COLO668 (cell line): ENCODE measurements around the gene CYBB.
"Not testable (repeated sequence)": the region's sequence is repeated elsewhere in the genome, so short reads cannot be mapped to it uniquely, and the experiment has no call there.

Experiments used
- DNase-seq: peaks from one replicate; lab custom pipeline; 2025; ENCODE audit not compliant: unreplicated experiment; lab: John Stamatoyannopoulos, UW

Gene CYBB

GRCh38 chrX:37779857-37780256 lies at the start of gene CYBB:
CYBB (plus strand) TSS chrX:37780059; CDS start chrX:37780078, 19 bp downstream.
- no peak for DNase-seq

- DNase-seq, result peak; percentile 70
Measured at GRCh38 chrX:37745354-37745753, 34.5 kb upstream of the CYBB start.

GRCh38 chrX:37745835-37746217 lies 34.0 kb upstream of the CYBB start:
- DNase-seq, result no peak

DNA sequence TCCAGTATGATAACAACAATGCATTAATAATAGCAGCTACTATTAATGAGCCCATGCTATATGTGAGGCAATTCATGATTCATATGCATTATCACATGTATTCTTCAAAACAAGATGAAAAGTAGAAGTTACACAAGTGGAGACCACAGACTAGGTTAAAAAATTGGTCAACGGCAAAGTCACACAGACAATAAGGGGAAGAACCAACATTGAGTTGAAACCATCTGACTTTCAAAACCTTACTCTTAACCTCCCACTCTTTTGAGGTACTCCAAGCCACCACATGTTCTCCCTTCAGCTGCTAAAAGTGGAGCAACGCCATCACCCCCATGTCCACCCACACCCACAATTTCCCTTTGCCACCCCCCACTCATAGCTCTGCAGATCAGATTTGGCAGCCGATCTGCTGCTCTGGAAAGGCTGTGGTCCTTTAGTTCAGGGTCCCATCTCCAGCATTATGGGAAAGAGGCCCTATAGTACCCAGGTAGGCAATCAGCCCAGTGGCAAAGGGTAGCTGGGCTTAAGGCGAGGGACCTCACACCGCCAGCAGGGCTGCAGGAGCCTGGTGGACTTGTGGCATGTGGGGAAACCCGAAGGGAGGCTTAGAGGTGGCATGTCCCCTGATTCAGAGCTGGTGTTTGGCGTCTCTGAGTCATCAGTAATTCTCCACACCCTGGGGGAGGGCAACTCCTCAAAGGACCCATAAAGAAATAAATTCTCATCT lies 33.5 kb upstream of the CYBB start:
- DNase-seq, result no peak

- no peak for DNase-seq
Measured at GRCh38 chrX:37746951-37747350, 32.9 kb upstream of the CYBB start.

GRCh38 chrX:37752281-37752680 lies 27.6 kb upstream of the CYBB start:
- DNase-seq, result no peak

GRCh38 chrX:37752936-37753335 lies 26.9 kb upstream of the CYBB start:
- DNase-seq, result no peak

GRCh38 chrX:37753384-37753783 lies 26.5 kb upstream of the CYBB start:
- no peak for DNase-seq

DNA sequence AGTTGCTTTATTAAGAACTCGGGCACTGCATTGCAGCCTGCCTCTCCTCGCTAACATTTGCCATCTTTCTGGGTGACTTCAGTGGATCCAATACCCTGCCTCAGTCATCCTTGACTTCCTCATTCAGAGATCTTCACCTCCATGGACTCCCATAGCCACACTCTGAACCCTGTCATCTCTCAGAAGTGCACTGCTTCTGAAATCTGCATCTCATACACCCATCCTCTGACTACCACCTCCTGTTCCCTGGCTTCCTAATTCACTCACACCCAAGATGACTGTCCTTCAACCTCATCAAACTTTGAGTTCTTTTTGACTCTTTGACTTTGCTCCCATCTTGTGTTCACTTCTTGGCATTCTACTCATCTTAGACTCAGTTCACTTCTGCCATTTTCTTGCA lies 25.3 kb upstream of the CYBB start:
- DNase-seq, result no peak

DNA sequence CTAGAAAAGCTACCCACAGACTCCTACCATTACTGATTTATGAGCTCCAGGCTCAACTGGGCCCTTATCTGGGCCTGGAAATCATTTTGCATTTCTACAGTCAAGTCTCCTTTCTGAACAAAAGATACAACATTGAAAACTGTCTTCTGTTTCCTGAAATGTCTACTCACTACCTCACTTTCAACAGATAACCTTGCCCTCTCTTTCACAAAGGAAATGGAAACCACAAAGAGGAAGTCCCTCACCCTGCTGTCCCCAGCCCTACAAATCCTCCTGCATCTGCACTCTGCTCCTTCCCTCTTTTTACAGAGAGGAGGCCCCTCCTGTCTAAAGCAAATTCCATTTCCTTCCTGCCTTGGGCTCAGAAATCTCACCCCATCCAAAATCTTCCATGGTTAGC lies 24.8 kb upstream of the CYBB start:
- no peak for DNase-seq

DNA sequence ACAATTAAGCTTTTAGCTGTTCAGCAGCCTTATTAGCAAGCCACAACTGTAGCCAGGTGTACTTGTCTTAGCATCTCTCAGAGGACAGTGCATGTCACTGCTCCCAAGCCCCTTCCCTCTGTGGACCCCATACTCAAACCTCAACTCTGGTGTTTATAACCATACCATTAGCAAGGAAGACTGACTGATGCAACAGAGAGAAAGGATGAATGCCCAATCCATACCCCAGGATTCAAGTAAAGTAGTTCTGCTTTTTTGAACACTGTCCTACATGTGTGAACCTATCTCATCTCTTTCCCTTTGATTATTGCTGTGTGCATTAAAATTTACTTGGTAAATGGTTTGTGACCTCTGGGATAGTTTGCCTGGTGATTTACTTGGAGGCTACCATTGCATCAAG lies 22.8 kb upstream of the CYBB start:
- DNase-seq, result no peak

- DNase-seq, result no peak
Measured at GRCh38 chrX:37759351-37759750, 20.5 kb upstream of the CYBB start.

DNA sequence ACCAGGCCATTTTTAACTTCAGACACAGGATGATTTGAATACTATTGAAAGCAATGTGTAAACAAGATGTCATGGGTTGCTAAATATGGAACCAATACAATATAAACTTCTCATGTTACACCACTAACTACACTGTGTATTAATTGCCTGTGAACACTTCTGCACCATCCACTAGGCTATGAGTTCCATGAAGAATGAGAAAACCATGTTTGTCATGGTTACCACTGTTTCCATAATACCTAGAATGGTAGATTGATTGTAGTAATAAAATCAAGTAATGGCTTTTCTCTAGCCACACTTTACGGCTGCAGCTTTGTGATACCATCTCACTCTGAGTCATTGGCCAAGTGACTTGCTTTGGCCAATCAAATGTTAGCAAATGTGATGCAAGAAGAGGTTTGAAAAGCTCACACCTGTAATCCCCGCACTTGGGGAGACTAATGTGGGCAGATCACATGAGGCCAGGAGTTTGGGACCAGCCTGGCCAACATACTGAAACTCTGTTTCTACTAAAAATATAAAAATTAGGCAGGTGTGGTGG lies 19.9 kb upstream of the CYBB start:
- DNase-seq, result peak; percentile 6

GRCh38 chrX:37763400-37763799 lies 16.5 kb upstream of the CYBB start:
- no peak for DNase-seq

DNA sequence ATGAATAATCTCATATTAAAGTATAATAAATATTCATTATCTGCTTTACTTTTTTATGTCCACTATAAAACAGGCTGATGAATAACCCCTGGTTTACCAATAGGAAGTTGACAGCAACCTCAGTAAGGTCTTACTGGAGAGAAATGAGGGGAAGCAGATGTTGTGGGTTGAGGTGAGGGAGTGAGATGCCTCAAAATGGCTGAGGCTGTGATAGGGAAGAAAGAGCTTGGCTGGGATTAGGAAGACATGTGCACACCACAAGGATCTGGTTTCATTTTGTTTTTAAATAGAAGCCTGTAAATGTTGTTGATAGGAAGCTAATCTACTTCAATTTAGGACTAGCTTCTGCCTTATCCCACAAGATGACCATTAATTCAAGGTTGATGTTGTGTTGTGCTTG lies 14.4 kb upstream of the CYBB start:
- no peak for DNase-seq

GRCh38 chrX:37767430-37767829 lies 12.4 kb upstream of the CYBB start:
- DNase-seq, result no peak

DNA sequence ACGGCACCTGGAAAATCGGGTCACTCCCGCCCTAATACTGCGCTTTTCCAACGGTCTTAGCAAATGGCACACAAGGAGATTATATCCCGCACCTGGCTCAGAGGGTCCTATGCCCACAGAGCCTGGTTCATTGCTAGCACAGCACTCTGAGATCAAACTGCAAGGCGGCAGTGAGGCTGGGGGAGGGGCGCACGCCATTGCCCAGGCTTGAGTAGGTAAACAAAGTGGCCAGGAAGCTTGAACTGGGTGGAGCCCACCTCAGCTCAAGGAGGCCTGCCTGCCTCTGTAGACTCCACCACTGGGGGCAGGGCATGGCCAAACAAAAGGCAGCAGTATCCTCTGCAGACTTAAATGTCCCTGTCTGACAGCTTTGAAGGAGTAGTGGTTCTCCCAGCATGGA lies 11.0 kb upstream of the CYBB start:
- DNase-seq, result not testable (repeated sequence)

DNA sequence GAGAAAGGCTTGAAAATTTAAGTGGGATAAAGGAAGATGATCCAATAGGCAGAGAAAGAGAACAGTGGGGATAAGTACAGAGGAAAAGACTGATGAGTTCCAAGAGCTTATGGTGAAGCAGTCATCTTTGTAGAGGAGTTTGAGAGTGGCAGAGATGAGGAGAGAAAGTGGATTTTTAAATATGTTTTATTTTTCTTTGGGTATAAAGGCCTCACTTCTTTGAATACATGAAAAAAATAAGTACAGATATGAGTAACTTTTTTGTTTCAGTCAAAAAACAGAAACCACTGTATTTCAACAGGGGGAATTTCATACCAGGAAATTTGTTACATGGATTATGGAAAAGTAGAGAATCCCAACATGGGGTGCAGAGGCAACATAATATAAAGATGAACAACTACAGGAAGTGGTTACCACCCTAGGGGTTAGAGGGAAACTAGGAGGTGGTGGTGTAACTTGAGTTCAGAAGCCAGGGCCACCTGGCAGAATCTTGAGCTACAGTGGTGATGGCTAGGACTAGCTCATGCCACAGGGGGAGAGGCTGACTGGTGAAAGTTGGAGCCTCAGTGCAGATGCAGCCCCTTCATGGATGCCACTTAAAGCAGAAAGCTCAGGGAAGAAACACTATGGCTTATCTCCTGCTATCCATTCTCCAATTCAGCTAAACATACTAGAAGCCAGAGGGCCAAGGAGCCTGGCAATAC lies 3.4 kb upstream of the CYBB start:
- no peak for DNase-seq

DNA sequence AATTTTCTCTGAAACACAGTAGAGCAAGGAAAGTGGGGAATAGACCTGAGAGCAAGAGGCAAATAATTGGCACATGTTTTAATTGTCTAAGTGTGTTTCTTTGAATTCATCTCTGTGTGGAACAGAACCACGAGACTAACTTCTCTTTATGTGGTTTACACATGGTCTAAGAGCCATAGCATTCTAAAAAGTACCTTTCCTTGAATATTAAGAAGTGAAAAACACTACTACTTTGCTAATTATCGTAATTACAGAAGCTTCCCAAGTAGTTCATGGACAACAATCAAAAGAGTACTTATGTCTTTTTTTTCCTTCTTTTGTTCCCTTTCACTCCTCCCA lies 2.9 kb upstream of the CYBB start:
- DNase-seq, result no peak

DNA sequence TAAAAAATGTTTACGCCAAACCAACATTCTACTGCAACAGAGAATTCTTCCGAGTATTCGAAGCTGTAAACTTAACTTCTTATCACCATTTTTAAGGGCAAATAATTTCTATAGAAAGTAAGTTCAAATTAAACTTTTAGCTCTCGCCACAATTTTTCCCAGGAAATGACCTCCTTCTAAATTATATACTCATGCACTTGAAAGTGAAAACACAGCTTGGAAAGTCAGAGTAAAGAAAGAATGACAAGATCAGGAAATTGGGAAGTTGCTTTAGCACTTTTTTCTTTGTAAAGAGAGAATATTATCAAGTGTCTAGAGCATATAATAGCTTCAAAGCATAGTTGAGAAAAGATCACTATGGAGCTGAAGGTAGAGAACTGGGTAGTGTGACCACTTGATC lies 1.2 kb downstream of the CYBB start:
- DNase-seq, result no peak

- DNase-seq, result no peak
Measured at GRCh38 chrX:37781814-37782213, 2.0 kb downstream of the CYBB start.

- no peak for DNase-seq
Measured at GRCh38 chrX:37782359-37782758, 2.5 kb downstream of the CYBB start.

- no peak for DNase-seq
Measured at GRCh38 chrX:37783305-37783704, 3.4 kb downstream of the CYBB start.
